Right forelimb (tissue), 1 donor: ENCODE data around the gene MEFV.
A peak's percentile ranks its signal among the peaks of the same experiment; 100 is the strongest.

Source experiments
- DNase-seq: peaks from one replicate; pipeline ENCODE4 v3.0.0-alpha.2; 2018

The MEFV gene

DNA sequence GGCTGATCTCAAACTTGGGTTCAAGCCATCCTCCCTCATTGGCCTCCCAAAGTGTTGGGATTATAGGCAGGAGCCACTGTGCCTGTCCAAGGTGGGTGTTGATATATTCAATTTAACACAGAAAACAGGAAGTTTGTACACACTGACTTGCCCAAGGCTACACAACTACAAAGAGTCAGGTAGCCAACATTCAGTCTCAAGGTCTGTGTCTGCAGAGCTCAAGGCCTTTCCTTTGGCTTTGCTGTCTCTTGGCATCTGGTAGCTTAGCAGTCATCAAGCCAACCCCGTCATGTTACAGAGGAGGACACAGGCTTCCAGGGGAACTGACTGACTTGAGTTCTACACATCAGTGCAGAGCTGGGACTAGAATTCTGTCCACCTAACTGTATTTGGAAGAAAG is 11.9 kb upstream of the MEFV start:
- DNase-seq, result peak; percentile 12

DNA sequence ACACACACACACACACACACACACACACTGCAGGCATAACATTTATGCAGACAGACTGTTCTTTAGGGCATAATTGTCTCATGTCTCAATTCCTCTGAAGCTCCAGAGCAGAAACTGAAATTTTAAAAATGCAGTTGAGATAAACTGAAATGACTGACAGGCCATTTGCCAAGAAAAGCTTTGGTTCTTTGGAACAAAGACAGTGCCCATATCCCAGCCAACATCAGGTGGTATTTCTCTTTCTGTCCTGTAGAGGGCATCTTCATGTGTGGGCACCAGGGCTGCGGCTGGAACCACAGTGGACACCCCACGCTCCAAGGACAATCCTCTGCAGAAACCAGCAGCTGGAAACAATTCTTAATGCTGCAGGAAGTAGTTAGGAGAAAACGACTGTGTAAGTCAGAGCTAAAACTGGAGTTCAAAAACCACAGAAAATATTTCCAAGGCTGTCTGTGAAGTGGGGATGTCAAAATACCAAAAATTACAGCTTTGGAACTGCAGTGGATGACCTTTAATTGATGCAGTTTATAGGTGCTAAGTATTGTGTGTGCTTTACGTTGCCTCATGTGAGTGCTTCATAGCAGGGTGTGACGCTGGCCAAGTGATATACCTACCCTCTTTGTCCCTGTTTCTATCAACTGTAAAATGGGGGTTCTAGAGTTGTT is 10.6 kb upstream of the MEFV start:
- peak; percentile 55 for DNase-seq

DNA sequence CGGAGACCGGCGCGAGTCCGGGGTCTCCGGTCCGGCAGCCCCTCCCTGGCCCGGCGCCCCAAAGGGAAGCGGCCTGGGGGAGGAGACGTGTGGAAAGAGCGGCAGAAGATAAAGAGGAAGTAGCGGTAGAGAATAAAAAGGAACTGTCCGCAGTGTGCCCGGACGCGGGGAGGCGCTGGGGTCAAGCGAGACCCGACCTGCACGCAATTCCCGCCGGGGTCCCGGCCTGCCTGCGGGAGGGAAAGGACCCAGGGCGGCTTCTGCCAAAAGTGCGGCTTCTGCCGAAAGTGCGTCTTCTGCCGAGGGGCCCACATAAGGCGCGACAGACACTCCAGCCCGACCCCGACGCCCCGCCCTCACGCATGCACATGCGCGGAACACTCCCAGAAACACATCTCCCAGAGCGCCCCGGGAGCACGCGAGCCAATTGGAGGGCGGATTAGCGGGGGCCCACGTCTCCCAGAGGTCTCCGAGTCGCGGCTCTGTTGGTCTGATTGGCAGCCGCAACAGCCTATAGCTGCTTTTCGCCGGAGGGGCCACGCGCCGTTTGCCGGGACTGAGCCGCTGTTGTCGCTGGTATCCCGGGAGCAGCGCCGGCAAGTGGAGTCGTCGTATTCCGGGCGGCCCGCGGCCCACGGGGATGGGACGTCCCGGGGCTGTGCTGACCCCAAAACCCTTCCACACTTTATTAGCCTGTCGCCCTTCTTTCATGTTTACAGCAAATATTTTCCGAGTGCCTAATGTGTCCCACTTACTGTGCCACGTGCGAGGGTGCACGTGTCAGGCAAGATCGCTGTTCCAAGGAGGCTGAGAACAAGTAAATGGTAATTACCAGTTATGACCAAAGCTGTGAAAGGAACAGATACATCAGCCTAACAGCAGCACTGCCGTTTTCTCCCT is 8.0 kb upstream of the MEFV start:
- peak; percentile 99 for DNase-seq

DNA sequence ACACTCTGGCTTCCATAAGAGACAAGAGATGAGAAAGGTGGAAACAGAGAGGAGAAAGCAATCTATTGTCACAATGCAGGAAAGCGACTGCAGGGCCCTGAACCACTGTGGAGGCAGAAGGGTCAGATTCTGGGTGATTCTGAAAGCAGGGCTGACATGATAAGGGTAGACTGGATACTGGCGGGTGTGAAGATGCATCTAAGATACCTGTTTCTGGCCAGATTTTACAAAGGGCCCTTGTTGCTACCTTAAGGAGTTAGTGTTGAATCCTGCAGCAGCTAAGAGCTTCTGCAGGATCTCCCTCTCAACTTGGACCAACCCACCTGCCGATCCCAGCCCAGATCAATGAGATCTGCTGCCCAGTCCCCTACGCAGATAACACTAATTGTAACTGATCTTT is 6.1 kb upstream of the MEFV start:
- no peak for DNase-seq

DNA sequence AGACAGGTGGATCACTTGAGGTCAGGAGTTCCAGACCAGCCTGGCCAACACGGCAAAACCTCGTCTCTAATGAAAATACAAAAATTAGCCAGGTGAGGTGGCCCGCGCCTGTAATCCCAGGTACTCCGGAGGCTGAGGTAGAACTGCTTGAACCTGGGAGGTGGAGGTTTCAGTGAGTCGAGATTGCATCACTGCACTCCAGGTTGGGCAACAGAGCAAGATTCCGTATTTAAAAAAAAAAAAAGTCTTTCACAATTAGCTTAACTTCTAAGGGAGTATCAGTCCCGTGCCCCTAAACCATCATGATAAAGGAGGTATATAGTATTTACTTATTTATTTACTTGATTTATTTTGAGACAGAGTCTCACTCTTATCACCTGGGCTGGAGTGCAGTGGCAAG is 3.4 kb upstream of the MEFV start:
- no peak for DNase-seq

DNA sequence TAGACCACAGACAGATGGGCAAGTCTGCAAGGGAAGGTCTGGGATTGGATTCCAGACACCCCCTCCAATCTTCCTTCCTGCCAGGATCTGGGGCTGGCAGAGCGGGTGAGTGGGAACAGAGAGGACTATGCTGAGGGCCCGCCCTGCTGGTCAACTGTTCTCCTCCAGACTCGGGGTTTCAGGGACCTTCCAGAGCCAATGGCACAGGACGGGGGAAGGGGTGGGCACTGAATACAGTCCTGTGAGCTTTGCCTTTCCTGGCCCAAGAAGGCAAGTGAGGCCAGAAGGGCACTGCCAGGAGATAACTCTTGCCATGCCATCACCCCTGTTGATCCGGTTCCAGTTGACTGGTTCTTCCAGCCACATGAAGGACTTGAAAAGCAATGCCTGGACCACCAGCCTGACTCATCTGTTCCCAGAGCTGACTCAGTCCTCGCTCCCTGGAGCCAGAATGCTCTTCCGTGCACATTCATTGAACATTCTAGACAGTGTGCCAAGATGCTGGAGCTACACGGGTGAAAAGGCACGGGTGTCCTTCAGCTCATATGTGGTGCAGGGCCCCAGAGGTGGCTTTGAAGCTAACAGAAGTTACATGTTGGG is 533 bp upstream of the MEFV start:
- no peak for DNase-seq

DNA sequence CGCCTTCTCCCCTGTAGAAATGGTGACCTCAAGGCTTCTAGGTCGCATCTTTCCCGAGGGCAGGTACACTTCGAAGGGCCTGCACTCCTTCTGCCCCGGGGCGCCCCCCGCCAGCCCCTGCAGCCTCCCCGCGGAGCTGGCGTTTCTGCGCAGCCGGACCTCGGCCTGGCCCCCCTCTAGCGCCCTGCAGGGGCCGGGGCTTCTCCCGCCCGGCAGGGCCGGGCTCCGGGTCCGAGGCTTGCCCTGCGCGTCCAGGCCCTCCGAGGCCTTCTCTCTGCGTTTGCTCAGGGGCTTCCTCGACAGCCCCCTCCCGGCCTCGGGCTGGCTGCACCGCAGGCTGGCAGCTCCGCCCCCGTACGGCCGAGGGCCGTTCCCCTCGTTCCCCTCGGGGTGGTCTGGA is 2.1 kb downstream of the MEFV start:
- peak; percentile 10 for DNase-seq

DNA sequence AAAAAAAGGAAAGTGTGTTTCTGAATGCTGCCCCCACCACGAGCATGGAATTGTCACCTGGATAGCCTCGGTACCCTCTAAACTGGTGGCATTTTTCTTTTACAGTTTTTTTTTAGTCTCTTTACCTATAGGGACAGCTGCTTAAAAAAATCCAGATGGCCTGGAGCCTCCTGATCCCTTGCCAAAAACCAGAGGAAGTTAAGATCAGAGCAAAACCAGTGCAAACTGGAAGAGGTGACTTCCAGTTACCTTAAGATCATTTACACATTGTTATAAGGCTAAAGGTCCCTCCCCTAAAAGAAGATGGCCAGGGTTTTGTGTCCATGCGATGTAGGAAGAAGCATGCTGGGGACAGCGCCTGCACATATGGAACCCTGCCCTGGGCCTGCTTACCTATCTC is 3.5 kb downstream of the MEFV start:
- no peak for DNase-seq

DNA sequence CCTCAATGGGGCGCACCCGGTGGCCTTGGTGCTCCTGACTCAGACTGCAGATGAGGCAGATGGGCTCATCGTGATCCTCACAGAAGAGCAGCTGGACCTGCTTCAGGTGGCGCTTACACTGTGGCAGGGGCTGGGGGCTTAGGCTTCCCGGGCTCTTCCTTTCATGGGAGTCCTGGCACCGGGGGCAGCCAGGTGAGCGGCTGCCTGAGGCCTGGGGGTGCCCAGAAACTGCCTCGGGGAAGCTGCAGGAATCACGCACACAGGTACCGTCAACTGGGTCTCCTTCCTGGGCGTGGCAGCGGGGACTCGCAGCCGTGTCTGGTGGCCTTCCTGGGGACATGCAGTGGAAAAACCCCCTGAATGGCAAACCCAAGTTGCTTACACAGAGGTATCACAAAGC is 7.0 kb downstream of the MEFV start:
- DNase-seq, result no peak

DNA sequence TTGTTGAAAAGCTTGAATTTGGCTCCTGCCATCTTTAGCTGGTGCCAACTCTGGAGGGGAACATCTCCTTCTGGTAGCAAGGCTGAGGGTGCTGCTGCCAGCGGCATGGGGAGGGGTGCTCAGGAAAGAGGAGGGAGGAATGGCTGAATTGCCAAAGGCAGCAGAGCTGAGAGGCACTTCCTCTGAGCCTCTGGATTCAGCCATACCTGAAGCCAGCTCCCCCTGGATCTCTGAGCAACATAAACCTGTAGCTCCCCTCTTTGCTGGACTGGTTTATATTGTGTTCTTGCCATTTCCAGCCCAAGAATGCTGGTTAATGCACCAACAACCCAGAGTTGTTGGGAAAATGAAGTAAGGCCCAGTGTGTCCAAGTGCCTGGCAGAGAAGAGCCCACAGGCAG is 7.4 kb downstream of the MEFV start:
- no peak for DNase-seq

DNA sequence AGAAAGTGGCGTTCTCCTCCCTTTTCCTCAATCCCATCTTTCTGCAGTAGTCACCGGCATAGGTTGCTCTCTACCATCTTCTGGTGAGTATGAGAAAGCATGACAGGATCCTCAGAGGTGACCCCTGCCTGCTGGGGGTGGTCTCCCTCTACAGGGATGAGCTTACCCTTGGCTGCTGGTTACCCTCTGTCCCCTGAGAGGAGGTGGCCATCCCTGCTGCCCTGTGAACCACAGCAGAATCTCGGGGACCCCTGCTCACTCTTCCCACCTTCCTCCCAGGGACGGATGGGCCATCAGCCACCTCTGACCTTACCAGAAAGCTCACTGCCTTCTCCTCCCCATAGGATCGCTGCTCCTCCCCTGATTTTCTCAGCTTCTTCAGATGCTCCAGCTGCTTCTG is 7.8 kb downstream of the MEFV start:
- no peak for DNase-seq

DNA sequence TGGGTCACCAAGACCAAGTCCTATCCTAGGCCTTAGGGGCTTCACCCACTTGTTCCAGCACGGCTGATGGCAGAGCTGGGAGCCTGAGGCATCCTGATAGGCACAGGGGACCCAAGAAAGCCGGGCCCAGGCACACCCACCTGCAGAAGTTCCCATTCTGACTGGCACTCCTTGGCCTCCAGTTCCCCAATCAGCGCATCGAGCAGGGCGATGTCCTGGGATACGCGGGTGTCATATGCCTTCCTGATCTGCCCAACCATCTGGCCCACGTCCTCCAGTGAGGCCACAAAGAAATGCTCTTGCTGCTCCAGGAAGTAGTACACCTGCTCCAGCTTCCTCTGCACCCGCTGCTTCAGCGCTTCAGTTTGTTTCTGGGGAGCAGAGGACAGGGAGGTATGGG is 9.6 kb downstream of the MEFV start:
- DNase-seq, result no peak

DNA sequence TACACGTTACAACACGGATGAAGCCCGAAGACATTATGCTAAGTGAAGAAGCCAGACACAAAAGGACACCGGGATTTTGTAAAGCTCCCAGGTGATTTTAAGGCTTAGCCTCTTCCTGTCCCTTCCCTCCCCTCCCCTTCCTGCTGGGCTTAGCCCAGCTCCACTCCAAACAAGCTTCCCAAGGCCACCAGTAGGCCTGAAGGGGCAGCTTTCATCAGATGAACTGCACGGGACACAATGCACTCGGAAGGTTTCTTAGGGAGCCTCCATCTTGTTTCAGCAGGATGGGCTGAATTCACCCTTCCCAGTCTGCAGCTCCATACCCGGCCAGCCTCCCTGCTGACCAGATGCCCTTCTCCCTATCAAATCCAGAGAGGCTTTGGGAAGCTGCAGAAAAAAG is 10.4 kb downstream of the MEFV start:
- DNase-seq, result no peak

DNA sequence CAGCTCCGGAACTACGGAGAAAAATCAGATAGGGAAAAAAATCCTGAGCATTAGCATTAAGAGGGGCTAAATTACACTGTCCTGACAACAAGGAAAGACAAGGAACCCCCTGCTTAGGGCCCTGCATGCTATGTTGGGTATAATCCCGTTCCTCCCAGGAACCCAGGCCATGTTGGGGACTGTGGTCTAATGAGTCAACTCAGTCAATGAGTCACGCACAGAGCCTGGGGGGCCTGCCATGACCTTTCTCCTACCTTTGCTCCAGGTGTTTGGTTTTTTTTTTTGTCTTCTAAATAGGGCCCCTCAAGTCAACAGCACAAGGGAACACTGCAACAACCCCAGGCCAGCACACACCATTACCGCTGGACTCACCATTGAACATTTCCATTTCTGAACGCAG is 12.6 kb downstream of the MEFV start:
- no peak for DNase-seq

DNA sequence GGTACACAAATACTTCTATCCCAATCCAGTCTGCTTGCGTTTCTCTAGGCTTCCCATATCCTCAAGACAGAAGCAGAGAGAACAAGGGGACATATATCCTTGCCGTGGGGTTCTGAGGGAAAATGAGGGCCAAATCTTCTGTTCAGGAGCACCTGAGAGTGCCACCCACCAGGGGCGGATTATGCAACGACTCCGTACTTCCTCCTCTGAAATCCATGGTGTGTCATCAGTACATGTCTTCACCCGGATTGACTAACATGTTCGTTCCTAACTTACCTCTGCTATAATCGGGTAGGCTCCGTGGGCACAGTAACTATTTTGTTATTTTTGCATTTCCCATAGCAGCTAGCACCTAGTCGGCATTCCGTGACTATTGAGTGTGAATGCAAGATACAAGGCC is 13.7 kb downstream of the MEFV start:
- no peak for DNase-seq

DNA sequence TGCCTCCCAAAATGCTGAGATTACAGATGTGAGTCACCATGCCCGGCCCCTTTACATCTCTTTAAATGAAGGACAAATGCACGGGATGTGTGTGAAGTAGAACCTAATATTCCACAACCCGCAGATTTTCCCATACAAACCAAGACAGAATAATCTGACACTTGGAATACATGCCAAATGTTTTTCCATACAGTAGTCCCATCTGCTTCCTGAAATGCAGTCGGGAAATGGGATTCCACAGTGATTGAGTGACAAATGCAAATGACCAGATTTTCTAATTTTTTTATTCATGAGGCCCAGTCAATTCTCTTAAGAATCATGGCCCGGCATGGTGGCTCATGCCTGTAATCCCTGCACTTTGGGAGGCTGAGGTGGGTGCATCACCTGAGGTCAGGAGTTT is 14.7 kb downstream of the MEFV start:
- DNase-seq, result no peak

DNA sequence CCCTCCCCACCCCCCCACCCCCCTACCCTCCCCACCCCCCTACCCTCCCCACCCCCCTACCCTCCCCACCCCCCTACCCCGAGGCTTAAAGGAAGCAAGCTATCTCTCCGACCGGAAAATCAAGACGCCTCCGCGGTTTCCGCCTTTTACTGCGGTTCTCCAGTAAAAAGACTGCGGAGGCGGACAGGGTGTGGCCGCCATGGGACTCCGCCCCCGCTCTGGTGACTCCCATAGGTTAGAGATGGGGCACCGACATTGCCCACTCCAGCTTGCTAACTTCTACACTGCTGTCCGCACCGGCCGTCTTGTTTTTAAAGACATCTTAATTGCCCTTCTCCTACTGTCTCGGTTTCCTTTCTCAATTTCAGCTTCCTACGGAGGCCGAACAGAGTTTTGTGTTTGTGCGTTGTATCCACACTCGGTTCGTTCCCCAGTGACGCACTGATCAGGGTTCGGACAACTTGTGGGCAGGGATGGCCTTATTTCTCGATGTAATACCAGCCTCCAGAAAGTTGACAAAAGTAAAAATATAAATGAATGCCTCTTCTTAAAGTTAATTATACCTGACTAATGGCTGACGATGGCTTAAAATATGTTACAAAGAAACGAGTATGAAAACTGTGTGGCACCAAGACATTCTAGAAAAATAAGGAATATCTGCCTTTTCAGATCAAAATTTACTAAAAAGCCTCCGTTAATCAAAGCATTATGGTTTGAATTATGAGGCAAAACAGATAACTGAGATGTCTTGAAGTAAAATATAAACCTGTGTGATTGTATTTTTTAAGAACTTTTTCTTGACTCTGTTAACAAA is 20.4 kb downstream of the MEFV start:
- DNase-seq, result no peak

DNA sequence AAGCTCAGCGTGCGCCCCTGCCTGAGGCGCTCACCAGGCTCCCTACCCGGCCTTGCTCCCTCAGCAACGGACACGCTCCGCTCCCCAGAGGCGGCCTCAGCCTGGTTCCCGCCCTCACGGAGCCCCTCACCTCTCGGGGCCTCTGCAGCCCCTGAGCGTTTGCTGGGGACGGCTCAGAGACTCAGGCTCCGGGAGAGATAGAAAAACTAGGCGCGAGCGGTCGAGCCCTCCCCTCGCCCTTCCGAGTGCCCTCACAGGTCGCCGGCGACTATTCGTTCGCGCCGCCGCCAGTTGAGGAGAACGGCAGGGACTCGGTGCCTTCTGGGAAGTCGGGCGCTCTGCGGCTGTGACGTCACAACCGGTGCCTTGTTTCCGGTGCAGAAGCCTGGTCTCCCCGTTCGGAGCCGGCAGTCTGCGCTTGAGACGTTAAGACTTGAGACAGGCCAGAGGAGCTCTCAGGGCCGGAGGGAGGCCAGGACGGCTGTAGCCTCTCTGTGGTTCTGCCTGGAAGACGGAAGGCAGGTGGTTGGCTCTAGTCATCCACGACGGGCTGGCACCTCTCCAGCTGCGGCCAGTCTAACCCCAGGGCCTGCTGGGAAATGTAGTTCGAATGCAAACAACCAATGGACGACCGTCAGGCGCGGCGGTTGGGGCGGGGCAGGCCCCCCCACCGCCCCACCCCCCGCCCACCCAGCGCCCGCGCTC is 21.4 kb downstream of the MEFV start, which contains the start of gene ZNF200:
Gene ZNF200, minus strand, starts transcription at position 302 of the 705 bp plus-strand sequence. CDS start 1,403 bp downstream, outside the sequence.
- DNase-seq, result peak; percentile 97

DNA sequence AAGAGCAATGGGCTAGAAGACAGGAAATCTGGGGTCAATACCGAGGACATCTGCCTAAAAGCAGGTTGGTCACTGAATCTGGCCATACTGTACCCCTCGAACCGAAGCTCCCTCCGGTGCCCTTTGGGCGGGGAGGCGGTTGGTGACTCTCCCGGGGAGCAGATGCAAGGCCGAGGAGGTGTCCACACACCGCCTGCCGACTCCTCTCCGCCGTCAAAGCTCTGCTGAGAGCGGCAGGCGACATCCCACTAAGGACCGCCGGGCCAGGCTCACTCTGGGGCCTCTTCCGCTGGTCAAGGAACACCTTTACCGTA is 21.9 kb downstream of the MEFV start:
- DNase-seq, result no peak

DNA sequence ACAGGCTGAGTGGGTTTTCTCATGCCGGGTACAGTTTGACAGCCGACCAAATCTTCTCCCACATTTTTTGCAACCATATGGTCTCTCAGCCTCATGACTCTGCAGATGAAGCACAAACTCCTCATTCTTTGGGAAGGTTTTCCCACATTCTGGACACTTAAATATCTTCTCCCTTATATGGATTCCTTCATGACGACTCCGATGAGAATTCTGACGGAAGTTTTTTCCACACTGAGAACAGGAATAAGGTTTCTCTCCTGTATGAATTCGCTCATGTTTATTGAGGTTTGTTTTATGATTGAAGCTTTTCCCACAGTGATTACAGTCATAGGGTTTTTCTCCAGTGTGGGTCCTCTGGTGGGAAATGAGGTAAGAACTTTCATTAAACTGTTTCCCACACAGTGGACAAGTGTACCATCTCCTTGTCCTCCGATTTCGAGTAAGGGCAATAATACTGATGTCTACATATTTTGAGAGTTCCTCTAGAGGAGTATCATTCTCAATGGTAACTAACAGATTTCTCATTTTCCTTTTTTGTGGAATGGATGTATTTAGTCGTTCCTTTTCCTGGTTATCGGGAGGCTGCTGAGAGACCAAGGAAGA is 32.4 kb downstream of the MEFV start:
- DNase-seq, result no peak

DNA sequence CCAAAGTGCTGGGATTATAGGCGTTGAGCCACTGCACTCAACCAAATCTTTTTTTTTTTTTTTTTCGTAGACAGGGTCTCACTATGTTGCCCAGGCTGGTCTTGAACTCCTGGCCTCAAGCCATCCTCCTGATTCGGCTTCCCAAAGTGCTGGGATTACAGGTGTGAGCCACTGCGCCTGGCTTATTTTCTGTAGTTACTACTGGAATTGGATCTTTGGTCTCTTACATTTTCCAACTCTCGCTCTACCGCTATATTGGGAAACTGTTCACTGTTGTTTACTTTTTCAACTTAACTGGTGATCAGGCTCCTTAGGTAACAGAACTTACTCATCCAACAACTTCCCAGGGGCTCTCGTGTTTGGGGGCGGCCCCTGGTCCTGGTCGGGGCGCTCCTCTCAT is 35.6 kb downstream of the MEFV start:
- no peak for DNase-seq

DNA sequence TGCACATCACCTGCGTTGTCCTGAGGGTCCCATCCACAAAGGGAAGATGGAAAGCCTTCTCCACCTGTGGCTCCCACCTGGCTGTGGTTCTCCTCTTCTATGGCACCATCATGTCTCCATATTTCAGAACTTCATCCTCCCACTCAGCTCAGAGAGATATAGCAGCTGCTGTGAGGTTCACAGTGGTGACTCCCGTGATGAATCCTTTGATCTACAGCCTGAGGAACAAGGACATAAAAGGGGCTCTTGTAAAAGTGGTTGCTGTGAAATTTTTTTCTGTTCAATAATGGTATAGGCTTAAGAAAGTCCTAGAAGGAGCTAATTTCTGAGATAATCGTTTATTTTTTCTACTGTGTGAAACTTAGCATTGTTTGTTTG is 40.2 kb downstream of the MEFV start:
- no peak for DNase-seq
